Urinary bladder (tissue), 2 donors: ENCODE data around the gene SLC16A10. TPM values are rescaled to one million over a fixed set of nuclear protein-coding genes. Genes with fewer than 3 reads are reported as not detected.

Source experiments
- polyA plus RNA-seq: library from polyadenylated mRNA; stranded (reverse); fragments of 200-250 nt; gene quantifications from one replicate; pipeline ENCODE4 v1.2.3, GENCODE V29; 2013
- small RNA-seq: library from RNA; depleted of rRNA; stranded (forward); fragments of <200 nt; gene quantifications from one replicate; pipeline ENCODE3, GENCODE V24; 2014
- total RNA-seq: library from RNA; depleted of rRNA; stranded (reverse); fragments of >200 nt; gene quantifications from one replicate; pipeline ENCODE4 v1.2.3, GENCODE V29; 2014
- donor health status: healthy.

The SLC16A10 gene
- total and polyA plus RNA-seq, 2 donors = 0.49 to 5.4 TPM

Small RNA genes within 50 kb of the gene (small RNA-seq; reads per million reads assigned to genes)
- gene RNU6-960P = not detected

Other genes starting within 250 kb of the SLC16A10 start
- 92.8 TPM for gene AMD1, start 212.7 kb upstream of the SLC16A10 start, total RNA-seq
- gene AMD1, start 212.7 kb upstream of the SLC16A10 start, polyA plus RNA-seq = 37.0 TPM
- gene GTF3C6, start 128.8 kb upstream of the SLC16A10 start, total RNA-seq = 33.2 TPM
- 45.3 TPM for gene GTF3C6, start 128.8 kb upstream of the SLC16A10 start, polyA plus RNA-seq
- gene RPF2, start 105.5 kb upstream of the SLC16A10 start, total RNA-seq = 25.4 TPM
- 17.9 TPM for gene RPF2, start 105.5 kb upstream of the SLC16A10 start, polyA plus RNA-seq